Stimulated activated CD8-positive, alpha-beta memory T cell treated with anti-CD3 and anti-CD28 coated beads, Interleukin-12 subunit alpha, Interleukin-12 subunit beta, amount 100 ng/mL, for 24 hours (primary cell): ENCODE results near the gene NPAS3.

Experiments used
- DNase-seq: peaks from one replicate; pipeline ENCODE4 v3.0.0-alpha.2; 2020; ENCODE audit errors: extremely low read depth

NPAS3 gene

DNA sequence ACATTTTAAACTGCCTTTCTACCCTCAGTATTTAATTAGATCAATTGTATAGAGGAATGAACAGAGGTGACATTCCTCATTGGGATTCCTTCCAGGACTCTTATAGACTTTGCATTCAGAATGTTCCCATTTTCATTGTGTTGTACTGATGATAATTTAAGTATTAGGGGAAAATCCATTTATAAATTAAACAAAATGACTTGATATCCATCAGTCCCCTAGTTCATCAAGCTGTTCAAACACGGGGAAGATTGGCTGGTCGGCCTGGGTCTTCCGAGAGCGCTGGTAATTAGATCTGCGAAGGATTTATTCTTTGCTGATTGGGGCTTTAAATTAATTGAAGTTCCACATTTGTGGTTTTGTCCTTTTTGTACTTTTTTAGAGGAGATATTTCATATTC, 738.2 kb downstream of the NPAS3 start:
- DNase-seq = no peak

DNA sequence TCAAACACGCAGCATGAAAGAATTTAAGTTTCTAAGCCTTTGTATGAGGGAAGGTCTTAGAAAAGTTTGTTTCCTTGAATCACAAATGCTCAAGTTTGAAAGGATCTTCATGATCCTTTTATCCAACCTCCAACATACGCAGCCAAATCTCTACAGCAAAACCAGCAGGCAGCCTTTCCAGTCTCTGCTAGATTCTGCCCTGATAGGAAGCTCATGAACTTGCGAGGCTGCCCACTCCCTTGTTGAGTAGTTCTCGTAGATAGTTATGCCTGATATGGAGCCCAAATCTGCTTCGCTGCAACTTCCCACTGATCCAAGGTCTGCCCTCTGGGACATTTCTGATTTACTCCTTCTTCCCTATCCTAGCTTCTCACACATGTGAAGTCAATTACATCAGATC, 739.3 kb downstream of the NPAS3 start:
- DNase-seq = no peak

DNA sequence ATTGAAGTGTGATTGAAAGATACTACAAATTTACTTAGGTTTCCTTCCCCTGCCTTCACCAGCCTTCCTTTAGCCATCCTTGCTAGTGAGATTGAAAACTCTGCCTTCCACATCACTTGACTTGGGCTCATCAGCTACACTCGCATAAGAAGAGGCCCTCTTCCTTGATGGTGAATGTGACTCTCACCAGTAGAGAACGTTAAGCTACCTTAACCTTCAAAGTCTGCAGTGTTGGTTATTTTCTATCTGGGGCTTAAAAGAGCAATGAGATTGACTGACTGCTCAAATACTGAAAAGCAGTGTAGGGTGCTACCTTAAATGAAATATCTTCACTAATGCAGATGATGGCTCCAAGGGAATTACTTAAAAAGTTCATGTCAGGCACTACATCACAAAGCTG, 740.3 kb downstream of the NPAS3 start:
- DNase-seq = no peak

DNA sequence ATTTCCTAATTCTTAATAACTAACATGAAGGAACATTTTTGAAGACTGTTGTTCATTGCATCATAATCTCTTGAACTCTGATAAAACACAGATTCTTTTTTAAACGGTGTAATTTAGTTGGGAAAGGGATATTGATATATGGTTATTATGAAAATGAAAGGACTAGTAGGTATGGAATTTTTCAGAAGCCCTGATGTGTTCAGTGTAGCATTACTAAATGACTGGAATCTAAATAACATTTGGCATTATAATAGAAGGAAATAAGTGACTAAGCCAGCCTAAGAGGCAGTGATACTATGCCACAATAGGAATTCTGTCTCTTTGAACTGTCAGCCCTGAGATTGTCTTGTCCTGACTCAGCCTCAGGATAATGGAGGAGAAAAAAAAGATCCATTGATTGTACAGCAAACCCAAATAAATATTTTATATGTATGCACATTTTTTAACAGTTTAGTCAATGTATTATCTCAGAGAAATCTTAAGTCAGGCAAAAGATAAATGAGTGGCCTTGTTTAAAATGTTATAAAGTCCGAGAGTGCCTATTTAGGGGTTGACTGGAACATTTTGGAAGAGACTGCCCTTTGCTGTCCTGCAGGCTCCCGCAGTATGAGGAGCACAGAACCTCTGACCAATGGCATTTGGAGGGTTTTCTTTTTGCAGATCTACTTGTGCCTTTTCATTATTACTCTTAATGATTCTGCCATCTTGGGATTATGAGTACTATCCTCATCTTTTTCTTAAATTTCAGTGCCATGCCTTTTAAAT, 741.0 kb downstream of the NPAS3 start:
- no peak for DNase-seq

- no peak for DNase-seq
These were observed 742.2 kb downstream of the NPAS3 start for GRCh38 chr14:33680873-33681272.

GRCh38 chr14:33682760-33683159, 744.1 kb downstream of the NPAS3 start:
- DNase-seq = no peak

DNA sequence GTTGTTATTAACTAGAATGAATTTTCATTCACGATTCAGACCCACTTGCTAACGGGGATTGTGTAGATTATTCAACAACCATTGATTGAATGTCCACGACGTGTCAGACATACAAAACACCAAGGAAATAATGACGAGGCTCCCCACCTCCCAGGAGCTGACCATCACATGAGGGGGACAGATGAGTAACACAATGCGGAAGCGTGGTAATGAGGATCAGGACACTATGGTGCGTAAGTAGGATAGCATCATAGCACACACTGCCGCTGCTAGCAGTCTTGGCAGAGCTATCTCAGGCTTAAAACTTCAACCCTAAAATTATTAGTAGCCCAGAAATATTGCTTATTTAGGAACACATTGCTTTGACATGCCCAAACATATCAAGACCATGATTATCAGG, 746.3 kb downstream of the NPAS3 start:
- no peak for DNase-seq

DNA sequence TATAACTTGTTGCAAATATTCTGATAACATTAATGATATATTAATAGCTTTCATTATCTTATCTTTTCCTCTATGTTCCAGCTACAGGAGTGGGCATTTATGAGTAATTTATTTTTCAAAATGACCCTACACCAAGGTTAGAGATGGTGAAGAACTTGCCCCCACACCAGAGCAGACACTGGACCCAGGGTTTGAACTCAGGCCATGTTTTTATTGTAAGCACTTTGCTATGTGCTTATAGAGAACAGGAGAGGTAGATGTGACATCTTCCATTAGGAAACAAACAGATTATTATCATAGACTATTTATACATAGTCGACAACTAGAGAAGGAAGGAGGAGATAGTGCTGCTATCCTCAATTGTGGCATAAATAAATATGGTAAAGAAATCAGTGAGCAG, 747.0 kb downstream of the NPAS3 start:
- no peak for DNase-seq

- no peak for DNase-seq
These were observed 747.5 kb downstream of the NPAS3 start for GRCh38 chr14:33686218-33686617.

DNA sequence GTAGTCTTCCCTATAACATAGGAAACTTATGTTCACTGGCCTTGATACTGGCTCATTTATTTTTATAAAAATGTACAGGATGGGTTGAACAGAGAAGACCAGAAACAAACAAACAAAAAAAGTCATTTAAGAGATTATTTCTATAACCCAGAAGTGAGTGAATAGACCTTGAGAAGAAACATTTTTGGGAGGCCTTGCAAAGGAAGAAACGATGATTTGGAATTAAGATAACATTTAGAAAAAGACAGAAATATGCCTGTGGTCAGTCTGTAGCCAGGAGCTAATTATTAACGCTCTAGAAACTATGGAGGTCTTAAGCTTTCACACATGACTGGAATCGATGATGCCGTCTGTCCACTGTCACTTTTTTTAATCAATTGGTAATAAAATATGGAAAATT, 748.2 kb downstream of the NPAS3 start:
- no peak for DNase-seq

- no peak for DNase-seq
These were observed 751.0 kb downstream of the NPAS3 start for GRCh38 chr14:33689680-33690079.

DNA sequence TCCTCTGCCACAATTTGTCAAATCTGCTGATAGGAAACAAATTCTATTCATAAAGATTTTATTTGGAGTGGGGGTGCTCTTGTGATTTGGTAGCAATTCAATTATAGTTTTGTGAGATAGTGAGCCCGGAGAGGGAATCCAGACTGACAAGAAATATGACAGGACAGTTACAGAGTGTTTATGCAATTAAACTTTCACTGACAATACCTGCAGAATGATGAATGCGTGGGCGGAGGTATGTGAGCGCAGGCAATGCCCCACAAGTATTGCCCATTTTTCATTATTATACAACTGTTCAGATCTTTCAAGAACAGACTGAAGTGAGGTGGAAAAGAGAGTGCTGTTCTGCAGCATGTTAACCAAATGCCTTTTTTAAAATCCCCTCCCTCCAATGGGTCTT, 753.2 kb downstream of the NPAS3 start:
- no peak for DNase-seq

GRCh38 chr14:33692762-33693161, 754.1 kb downstream of the NPAS3 start:
- DNase-seq = no peak

GRCh38 chr14:33693237-33693636, 754.6 kb downstream of the NPAS3 start:
- DNase-seq = no peak

GRCh38 chr14:33696165-33696564, 757.5 kb downstream of the NPAS3 start:
- no peak for DNase-seq

- DNase-seq = no peak
These were observed 760.8 kb downstream of the NPAS3 start for GRCh38 chr14:33699300-33699983.

GRCh38 chr14:33700052-33700451, 761.4 kb downstream of the NPAS3 start:
- no peak for DNase-seq

DNA sequence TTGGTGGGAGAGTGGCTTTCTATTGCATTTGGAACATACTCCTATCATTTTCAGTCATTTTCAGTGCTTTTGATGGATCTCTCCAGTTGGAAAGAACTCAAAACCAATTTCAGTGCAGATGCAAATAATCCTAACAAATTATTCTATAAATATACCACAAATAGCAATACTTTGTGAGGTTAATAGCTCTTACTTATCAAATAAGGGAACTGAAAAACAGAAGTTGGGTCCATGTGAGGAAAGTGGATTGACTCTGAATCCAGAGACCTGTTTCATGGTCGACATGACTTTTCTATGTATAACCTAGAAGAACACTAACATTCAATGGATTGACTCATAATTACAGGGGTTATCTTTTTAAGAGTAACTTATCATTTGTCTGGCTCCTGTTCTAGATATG, 763.6 kb downstream of the NPAS3 start:
- no peak for DNase-seq

- no peak for DNase-seq
These were observed 765.8 kb downstream of the NPAS3 start for GRCh38 chr14:33704481-33704880.

- DNase-seq = no peak
These were observed 766.8 kb downstream of the NPAS3 start for GRCh38 chr14:33705490-33705889.

- no peak for DNase-seq
These were observed 769.0 kb downstream of the NPAS3 start for GRCh38 chr14:33707716-33708115.

DNA sequence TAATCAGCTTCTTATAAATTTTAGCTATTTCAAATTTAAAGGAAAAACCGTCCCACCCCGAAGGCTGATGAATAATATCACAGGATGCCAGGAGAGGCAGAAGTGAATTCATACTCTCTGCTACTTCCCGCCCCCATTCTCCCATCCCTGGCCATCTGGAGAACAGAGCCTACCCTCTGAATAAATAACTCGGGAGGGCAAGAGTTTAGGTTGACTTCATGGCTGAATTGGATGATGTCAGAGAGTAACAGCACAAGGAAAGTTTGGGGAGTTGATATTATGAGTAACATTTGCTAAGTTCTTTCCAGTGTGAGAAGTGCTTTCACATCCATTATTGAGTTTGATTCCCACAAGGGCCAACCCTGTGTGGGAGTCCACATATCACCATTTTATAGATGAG, 770.6 kb downstream of the NPAS3 start:
- DNase-seq = no peak

DNA sequence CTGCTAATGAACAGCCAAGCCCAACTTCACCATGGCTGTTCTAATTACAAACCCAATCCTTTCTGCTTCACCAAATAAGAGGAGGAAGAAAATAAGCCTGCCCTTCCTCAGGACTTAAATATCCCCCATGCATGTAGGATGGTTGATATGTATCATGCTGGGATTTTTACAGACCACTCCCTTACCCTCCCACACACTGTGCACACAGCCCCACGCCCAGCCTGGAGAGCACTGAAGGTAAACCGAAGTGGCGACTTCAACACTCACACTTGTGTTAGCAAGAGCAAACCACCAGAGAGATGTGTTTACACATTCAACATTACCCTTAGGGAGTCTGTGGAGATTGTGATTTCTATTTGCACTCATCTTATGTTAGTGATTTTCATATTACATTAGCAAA, 771.0 kb downstream of the NPAS3 start:
- no peak for DNase-seq

GRCh38 chr14:33710273-33710672, 771.6 kb downstream of the NPAS3 start:
- no peak for DNase-seq
